Thoracic aorta (tissue), 2 donors: ENCODE results near the gene OTOP2. TPM values are rescaled to one million over a fixed set of nuclear protein-coding genes. Genes with fewer than 3 reads are reported as not detected.

Experiments
- ATAC-seq: fragments of 150-250 bp; one replicate; pipeline ENCODE4 v1.8.0; 2017; ENCODE audit warnings: low read depth; ENCODE audit not compliant: insufficient number of reproducible peaks, low FRiP score
- DNase-seq: peaks from one replicate; pipeline ENCODE4 v3.0.0-alpha.2; 2020; ENCODE audit warnings: low spot score
- H3K27ac ChIP-seq, 2 donors: fragments of 200-600 bp; sonication (generic); 1 replicate in 1 of 2; 2 replicates in 1 of 2; pipeline ENCODE4 v1.5.1; 2016; ENCODE audit warnings: mild to moderate bottlenecking in 2 of 2, moderate library complexity in 2 of 2
- H3K27me3 ChIP-seq: fragments of 200-600 bp; sonication (generic); replicated peaks from 2 replicates; pipeline ENCODE4 v1.6.0; 2016; ENCODE audit warnings: mild to moderate bottlenecking; ENCODE audit not compliant: insufficient read depth
- H3K36me3 ChIP-seq: fragments of 200-600 bp; sonication (generic); one replicate; pipeline ENCODE4 v1.5.1; 2016
- H3K4me1 ChIP-seq, 2 donors: fragments of 200-600 bp; sonication (generic); 1 replicate in 1 of 2; 2 replicates in 1 of 2; pipeline versions ENCODE4 v1.5.1 to v1.6.0; 2016; ENCODE audit warnings: low read depth in 2 of 2, mild to moderate bottlenecking in 1 of 2; ENCODE audit not compliant: control insufficient read depth in 1 of 2
- H3K4me3 ChIP-seq: fragments of 200-600 bp; sonication (generic); 2 replicates; pipeline ENCODE4 v1.5.1; 2016; ENCODE audit warnings: mild to moderate bottlenecking
- H3K9me3 ChIP-seq: fragments of 200-600 bp; sonication (generic); 2 replicates; pipeline ENCODE4 v1.5.1; 2016
- total RNA-seq, 2 donors: library from RNA; depleted of rRNA; stranded (reverse); fragments of >200 nt; gene quantifications; one replicate each; pipeline versions ENCODE4 v1.1.0 to v1.2.3, GENCODE V29; 2016
- TF ChIP-seq, protein P1 (sequence below): fragments of 200-600 bp; sonication (generic); IDR thresholded peaks from one replicate; pipeline ENCODE4 v1.5.1; 2019; ENCODE audit warnings: antibody characterized with exemption

OTOP2 gene
- total RNA-seq, 2 donors from 2014 or later, result not detected

DNA sequence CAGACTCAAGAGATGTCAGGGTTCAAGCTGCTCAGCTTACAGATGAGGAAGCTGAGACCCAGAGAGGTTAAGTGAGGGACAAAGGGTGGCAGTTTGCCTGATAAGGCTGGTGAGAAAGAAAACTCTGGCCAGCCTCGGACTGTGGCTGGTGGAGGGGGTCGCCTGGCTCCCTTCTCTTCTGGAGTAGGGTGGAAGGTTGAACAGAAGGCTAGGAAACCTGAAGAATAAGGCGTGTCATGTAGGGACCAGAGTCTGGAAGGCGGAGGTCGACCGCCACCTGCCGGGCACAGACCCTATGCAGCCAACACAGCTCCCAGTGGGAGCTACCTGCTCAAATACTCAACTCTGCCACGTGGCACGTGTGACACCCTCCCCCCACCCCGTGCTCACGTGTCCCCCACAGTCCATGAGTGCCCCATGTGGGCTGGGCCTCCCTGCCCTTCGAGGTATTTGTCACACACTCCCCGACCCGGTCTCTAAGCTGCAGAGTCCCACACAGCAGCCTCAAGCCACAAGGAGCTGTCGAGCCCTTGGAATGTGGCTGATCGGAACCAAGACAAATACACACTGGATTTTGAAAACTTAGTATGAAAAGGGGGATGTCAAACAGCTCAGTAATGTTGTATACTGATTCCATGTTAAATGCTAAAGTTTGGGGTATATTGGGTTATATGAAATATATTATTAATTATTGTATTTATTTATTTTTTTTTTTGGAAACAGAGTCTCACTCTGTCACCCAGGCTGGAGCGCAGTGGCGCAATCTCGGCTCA is 36.7 kb downstream of the OTOP2 start:
- Histone ChIP-seq H3K36me3 (no peaks in the 10 kb centered on the region), H3K9me3 (no peaks in the 10 kb centered on the region), H3K27ac (no peak overlapping the region), H3K4me1 (no peaks in the 10 kb centered on the region), H3K4me3 (no peak overlapping the region), H3K27me3 (no peaks in the 10 kb centered on the region)
- ATAC-seq (no peak), DNase-seq (no peak)
- TF ChIP-seq, protein P1, sequence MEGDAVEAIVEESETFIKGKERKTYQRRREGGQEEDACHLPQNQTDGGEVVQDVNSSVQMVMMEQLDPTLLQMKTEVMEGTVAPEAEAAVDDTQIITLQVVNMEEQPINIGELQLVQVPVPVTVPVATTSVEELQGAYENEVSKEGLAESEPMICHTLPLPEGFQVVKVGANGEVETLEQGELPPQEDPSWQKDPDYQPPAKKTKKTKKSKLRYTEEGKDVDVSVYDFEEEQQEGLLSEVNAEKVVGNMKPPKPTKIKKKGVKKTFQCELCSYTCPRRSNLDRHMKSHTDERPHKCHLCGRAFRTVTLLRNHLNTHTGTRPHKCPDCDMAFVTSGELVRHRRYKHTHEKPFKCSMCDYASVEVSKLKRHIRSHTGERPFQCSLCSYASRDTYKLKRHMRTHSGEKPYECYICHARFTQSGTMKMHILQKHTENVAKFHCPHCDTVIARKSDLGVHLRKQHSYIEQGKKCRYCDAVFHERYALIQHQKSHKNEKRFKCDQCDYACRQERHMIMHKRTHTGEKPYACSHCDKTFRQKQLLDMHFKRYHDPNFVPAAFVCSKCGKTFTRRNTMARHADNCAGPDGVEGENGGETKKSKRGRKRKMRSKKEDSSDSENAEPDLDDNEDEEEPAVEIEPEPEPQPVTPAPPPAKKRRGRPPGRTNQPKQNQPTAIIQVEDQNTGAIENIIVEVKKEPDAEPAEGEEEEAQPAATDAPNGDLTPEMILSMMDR, result no peak

DNA sequence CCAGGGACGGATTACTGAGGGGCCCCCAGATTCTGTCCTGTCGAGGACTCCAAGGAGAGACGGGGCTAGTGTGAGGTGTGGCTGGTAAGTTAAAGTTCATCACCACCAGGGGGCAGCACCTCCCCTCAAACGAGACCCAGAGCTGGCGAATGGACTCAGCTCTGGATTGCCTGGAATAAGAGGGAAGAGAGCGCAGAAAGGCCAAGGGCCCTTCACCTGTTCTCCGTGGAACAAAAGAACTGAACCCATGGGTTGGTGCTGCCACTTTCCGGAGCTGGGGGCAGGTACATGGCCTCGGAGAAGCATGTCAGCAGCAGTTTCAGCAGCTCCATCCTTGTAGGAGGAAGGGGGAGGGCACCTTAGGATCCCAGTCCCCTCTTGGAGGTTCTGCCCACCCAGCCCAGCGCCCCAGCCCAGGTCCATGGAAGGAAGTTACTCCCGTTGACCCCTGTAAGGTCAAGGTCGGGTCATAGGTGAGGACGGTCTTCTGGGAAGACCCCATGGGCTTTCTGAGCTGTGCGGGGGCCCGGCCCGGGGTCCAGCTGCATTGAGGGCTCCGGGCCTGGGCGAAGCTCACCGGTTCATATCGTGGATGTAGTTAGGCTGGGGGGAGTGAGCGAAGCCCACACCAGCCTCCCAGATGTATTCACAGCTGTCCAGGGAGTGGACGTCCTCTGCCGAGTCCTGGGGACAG is 37.7 kb downstream of the OTOP2 start:
- Histone ChIP-seq H3K27ac (no peak overlapping the region), H3K4me1 (no peaks in the 10 kb centered on the region), H3K36me3 (no peaks in the 10 kb centered on the region), H3K4me3 (no peak overlapping the region), H3K9me3 (no peaks in the 10 kb centered on the region), H3K27me3 (no peaks in the 10 kb centered on the region)
- DNase-seq, result peak; percentile 75
- peak; percentile 70 for ATAC-seq
- TF ChIP-seq, protein P1, result peak; percentile 86

DNA sequence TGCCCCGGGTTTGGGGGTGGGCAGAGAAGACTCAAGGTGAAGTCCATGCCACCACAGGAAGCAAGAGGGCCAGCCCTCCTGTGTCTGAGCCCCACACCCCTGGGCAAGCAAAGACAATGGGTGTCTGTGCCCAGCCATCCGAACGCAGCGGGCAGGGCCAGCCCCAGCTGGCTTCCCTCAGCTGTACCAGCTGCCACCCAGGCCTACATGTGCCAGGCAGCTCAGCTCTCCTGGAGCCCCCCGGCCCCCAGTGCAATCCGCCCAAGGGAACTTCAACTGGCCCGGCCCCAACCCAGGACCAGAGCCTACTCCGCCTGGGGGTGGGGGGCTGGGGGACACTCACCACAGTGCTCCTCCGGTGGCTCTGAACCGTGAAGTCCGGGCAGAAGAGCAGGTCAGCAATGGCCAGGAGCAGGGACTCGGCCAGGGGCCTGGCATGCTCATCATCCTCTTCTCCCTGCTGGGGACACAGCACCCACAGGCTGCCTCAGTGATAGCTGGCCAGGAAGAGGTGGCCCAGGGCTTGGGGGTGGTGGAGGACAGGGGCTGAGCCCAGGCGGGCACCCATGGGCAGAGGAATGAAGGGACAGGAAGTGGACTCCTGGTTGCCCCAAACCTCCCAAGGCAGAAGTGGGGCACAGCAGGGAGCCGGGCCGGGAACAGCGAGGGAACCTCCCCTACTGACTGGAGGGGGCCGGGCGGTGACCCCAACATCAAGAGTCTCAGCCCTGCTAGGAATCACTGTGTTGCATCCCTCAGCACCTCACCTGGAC is 38.7 kb downstream of the OTOP2 start:
- Histone ChIP-seq H3K4me1 (no peaks in the 10 kb centered on the region), H3K9me3 (no peaks in the 10 kb centered on the region), H3K36me3 (no peaks in the 10 kb centered on the region), H3K4me3 (no peak overlapping the region), H3K27ac (no peak overlapping the region), H3K27me3 (no peaks in the 10 kb centered on the region)
- DNase-seq (no peak), ATAC-seq (no peak)
- TF ChIP-seq, protein P1, result no peak

DNA sequence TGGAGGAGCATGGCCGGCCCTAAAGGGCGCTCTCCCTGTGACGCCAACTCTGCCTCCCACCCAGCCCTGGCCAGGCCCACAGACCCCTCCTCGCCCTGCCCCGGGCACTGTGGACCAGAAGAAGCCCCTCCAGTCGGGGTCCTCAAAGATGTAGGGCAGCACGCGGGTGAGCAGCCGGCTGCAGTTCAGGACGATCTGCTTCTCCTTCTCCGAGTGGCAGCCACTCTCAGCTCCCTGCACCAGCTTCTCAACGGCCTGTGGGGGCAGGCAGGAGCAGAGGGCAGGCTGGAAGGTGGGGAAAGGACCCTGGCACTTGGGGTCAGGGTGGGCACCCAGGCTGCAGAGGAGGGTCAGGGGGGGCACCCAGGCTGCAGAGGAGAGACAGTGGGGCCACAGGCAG is 39.6 kb downstream of the OTOP2 start:
- H3K27me3 ChIP-seq, result no peaks in the 10 kb centered on the region
- DNase-seq, result no peak
- TF ChIP-seq, protein P1, result no peak
- no peaks in the 10 kb centered on the region for H3K4me1 ChIP-seq
- H3K36me3 ChIP-seq, result no peaks in the 10 kb centered on the region
- H3K27ac ChIP-seq, result no peak overlapping the region
- ATAC-seq, result no peak
- H3K4me3 ChIP-seq, result no peak overlapping the region
- H3K9me3 ChIP-seq, result no peaks in the 10 kb centered on the region

DNA sequence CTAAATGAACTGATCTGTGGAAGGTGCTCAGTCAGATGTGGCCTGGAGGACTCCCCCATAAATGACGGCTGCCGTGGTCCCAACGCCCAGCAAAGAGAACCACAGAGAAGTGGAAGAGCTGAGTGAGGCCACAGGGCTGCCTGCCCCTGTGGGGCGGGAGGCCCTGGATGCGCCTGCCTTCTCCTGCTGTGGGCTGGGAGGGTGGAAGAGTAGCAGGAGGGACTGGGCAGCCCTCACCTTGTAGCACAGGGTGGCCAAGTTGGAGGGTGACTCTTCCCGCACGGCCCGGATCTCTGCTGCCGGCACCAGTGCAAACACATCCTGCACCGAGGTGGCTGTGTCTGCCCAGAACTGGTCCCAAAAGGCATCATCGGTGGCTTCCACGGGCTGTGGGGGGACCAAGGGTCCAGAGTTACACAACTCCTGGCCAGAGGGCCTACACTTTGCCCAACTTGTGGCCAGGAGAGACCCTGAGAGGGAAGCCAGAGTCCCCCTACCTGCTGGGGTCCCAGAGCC is 40.2 kb downstream of the OTOP2 start:
- H3K36me3 ChIP-seq, result no peaks in the 10 kb centered on the region
- no peak overlapping the region for H3K4me3 ChIP-seq
- H3K27ac ChIP-seq, result no peak overlapping the region
- no peaks in the 10 kb centered on the region for H3K4me1 ChIP-seq
- H3K27me3 ChIP-seq, result no peaks in the 10 kb centered on the region
- ATAC-seq (no peak), DNase-seq (no peak)
- no peaks in the 10 kb centered on the region for H3K9me3 ChIP-seq
- TF ChIP-seq, protein P1, result no peak
